HCT116 (cell line): ENCODE results near the gene TMSB10. TPM values are rescaled to one million over a fixed set of nuclear protein-coding genes. Genes with fewer than 3 reads are reported as not detected.
A peak's percentile ranks its signal among the peaks of the same experiment; 100 is the strongest.

ENCODE experiments used
- ATAC-seq: fragments of 200-7000 bp; cut with Tn5 transposase; 2 replicates; pipeline ENCODE4 v1.9.1; 2020; ENCODE audit warnings: mild to moderate bottlenecking, moderate library complexity
- BruUV-seq: library from RNA; stranded (reverse); fragments of 400-500 nt; replicated peaks from 2 replicates; lab custom pipeline; 2021; lab: Mats Ljungman, UMichigan
- CTCF ChIA-PET: fragments of 300-600 bp; sonication (Branson Sonifier 250); formaldehyde crosslinking; loops from one replicate; lab custom pipeline; 2021; ENCODE audit warnings: antibody characterized with exemption; lab: Charles Lee
- POLR2A ChIA-PET: fragments of 300-600, 350-600 bp; sonication (Branson Sonifier 250); formaldehyde crosslinking; loops from one replicate; lab custom pipeline; 2021; ENCODE audit warnings: antibody characterized with exemption; lab: Charles Lee
- RAD21 ChIA-PET, 2 experiments: fragments of 300-600 bp; sonication (Branson Sonifier 250); formaldehyde crosslinking; loops; one replicate each; lab custom pipeline; 2023; ENCODE audit warnings: low total read pairs in 2 of 2; ENCODE audit not compliant: uncharacterized antibody in 2 of 2, unreplicated experiment in 2 of 2, low non-redundant PET in 1 of 2; lab: Charles Lee
- DNase-seq: peaks from one replicate; pipeline ENCODE4 v3.0.0-alpha.2; 2010; ENCODE audit warnings: low read depth, low spot score
- H2AFZ ChIP-seq: fragments of 200-600 bp; shearing (Covaris generic), sonication (generic); 2 replicates; pipeline ENCODE4 v1.6.1; 2017; ENCODE audit warnings: low read depth, mixed run types, mixed read lengths, antibody characterized with exemption, low read length; ENCODE audit not compliant: poor library complexity, severe bottlenecking
- H3K27ac ChIP-seq: 2 replicates; pipeline ENCODE4 v1.5.1; 2012; ENCODE audit warnings: low read depth, low read length
- H3K27me3 ChIP-seq: fragments of 200-600 bp; sonication (generic); 2 replicates; pipeline ENCODE4 v1.6.1; 2016; ENCODE audit warnings: mixed run types, low read length, mixed read lengths; ENCODE audit not compliant: insufficient read depth
- H3K36me3 ChIP-seq, 2 experiments: fragments of 200-500 bp in 1 of 2; fragments of 200-600 bp in 1 of 2; sonication (Bioruptor generic) in 1 of 2; sonication (generic) in 1 of 2; 2 replicates each; pipeline versions ENCODE4 v1.5.1 to v1.6.1; 2014 to 2016; ENCODE audit warnings: low read length in 2 of 2, inconsistent platforms in 1 of 2, mixed read lengths in 1 of 2, mixed run types in 1 of 2; ENCODE audit not compliant: insufficient read depth in 2 of 2, control insufficient read depth in 1 of 2
- H3K4me1 ChIP-seq, 2 experiments: fragments of 200-600 bp in 1 of 2; sonication (generic) in 1 of 2; 2 replicates each; pipeline versions ENCODE4 v1.5.1 to v1.6.1; 2012 to 2017; ENCODE audit warnings: low read length in 2 of 2, inconsistent platforms in 1 of 2, mild to moderate bottlenecking in 1 of 2, mixed read lengths in 1 of 2, mixed run types in 1 of 2, moderate library complexity in 1 of 2; ENCODE audit not compliant: insufficient read depth in 2 of 2, control insufficient read depth in 1 of 2
- H3K4me2 ChIP-seq: fragments of 200-600 bp; sonication (generic); 2 replicates; pipeline ENCODE4 v1.6.1; 2017; ENCODE audit warnings: mixed run types, low read length, mixed read lengths
- H3K4me3 ChIP-seq, 2 experiments: fragments of 200-600 bp in 1 of 2; sonication (generic) in 1 of 2; replicated peaks in 1 of 2; 2 replicates each; pipeline ENCODE4 v1.5.1; 2011 to 2016; ENCODE audit warnings: low read length in 2 of 2, control low read depth in 1 of 2, low read depth in 1 of 2, mild to moderate bottlenecking in 1 of 2, mixed read lengths in 1 of 2, mixed run types in 1 of 2
- H3K79me2 ChIP-seq: fragments of 200-600 bp; sonication (generic); 2 replicates; pipeline ENCODE4 v1.6.1; 2017; ENCODE audit warnings: mild to moderate bottlenecking, mixed run types, low read length, moderate library complexity, mixed read lengths; ENCODE audit not compliant: insufficient read depth
- H3K9ac ChIP-seq: fragments of 200-600 bp; sonication (generic); 2 replicates; pipeline ENCODE4 v1.6.1; 2016; ENCODE audit warnings: low read length, mixed read lengths
- H3K9me2 ChIP-seq: fragments of 200-600 bp; sonication (generic), shearing (Covaris generic); 2 replicates; pipeline ENCODE4 v1.6.1; 2017; ENCODE audit warnings: mixed run types, mild to moderate bottlenecking, moderate library complexity; ENCODE audit not compliant: insufficient read depth
- H3K9me3 ChIP-seq, 2 experiments: fragments of 200-500 bp in 1 of 2; fragments of 200-600 bp in 1 of 2; sonication (Bioruptor generic) in 1 of 2; sonication (generic) in 1 of 2; 2 replicates each; pipeline ENCODE4 v1.6.1; 2014 to 2017; ENCODE audit warnings: low read length in 2 of 2, mixed read lengths in 2 of 2, inconsistent platforms in 1 of 2, low read depth in 1 of 2, mild to moderate bottlenecking in 1 of 2, mixed run types in 1 of 2, moderate library complexity in 1 of 2; ENCODE audit not compliant: control insufficient read depth in 1 of 2, insufficient read depth in 1 of 2
- H4K20me1 ChIP-seq: fragments of 200-600 bp; sonication (generic), shearing (Covaris generic); 2 replicates; pipeline ENCODE4 v1.6.1; 2017; ENCODE audit warnings: mixed run types, mild to moderate bottlenecking, moderate library complexity; ENCODE audit not compliant: insufficient read depth
- CEBPB ChIP-seq: IDR thresholded peaks from 2 replicates; pipeline ENCODE4 v1.6.1; 2012; ENCODE audit warnings: low read depth
- POLR2A ChIP-seq: IDR thresholded peaks from 2 replicates; pipeline ENCODE4 v1.7.0; 2011; ENCODE audit warnings: borderline replicate concordance; ENCODE audit not compliant: insufficient read depth, insufficient read length; ENCODE audit errors: extremely low read depth
- POLR2AphosphoS5 ChIP-seq: IDR thresholded peaks from 2 replicates; pipeline ENCODE4 v1.6.1; 2011; ENCODE audit warnings: mild to moderate bottlenecking, low read depth, low read length, moderate library complexity
- TCF7L2 ChIP-seq: IDR thresholded peaks from 2 replicates; pipeline ENCODE4 v1.7.0; 2011; ENCODE audit warnings: borderline replicate concordance, inconsistent platforms; ENCODE audit not compliant: insufficient read depth, insufficient read length; ENCODE audit errors: extremely low read depth
- YY1 ChIP-seq: IDR thresholded peaks from 2 replicates; pipeline ENCODE4 v1.6.1; 2011; ENCODE audit warnings: low read length, low read depth, moderate library complexity, mild to moderate bottlenecking; ENCODE audit not compliant: insufficient replicate concordance; ENCODE audit errors: extremely low read depth
- ZBTB33 ChIP-seq: IDR thresholded peaks from 2 replicates; pipeline ENCODE4 v1.6.1; 2011; ENCODE audit warnings: mild to moderate bottlenecking, low read length, moderate library complexity; ENCODE audit not compliant: insufficient replicate concordance; ENCODE audit errors: extremely low read depth
- intact Hi-C: fragments of 100-400 bp; cut with micrococcal nuclease; formaldehyde crosslinking; loops from 2 replicates; pipeline ENCODE4 v1.10.0; 2022
- total RNA-seq: library from RNA; stranded (reverse); gene quantifications from one replicate; pipeline ENCODE4 v1.2.1, GENCODE V29; 2021; ENCODE audit not compliant: unreplicated experiment

TMSB10 gene
- total RNA-seq, 1 experiment from 2014 or later, result 2,677 TPM

- DNase-seq (peak; percentile 83), ATAC-seq (peak; percentile 65)
- ChIA-PET POLR2A (interaction anchor here (0.6 to 5.8 kb wide), 15 partner anchors 9 to 402 kb away, joined by 3 to 163 read pairs (median 4); no protein-coding TSS in a partner anchor), RAD21 (interaction anchor here (0.6 to 1.1 kb wide), 5 partner anchors 13 to 25 kb away, joined by 3 to 5 read pairs (median 4); no protein-coding TSS in a partner anchor), CTCF (interaction anchor here (0.6 to 3.8 kb wide), 3 partner anchors 14 to 25 kb away, joined by 3 to 21 read pairs (median 4); no protein-coding TSS in a partner anchor)
- TF ChIP-seq YY1 (peak; percentile 44), ZBTB33 (peak; percentile 59), POLR2AphosphoS5 (peak; percentile 95), TCF7L2 (peak; percentile 40), POLR2A (peak; percentile 89), CEBPB (no peak)
- Histone ChIP-seq H3K9me2 (no peaks in the 10 kb centered on the region), H3K9ac (peak overlapping the region; percentile 95), H3K79me2 (peaks cover 15% of the 10 kb centered on the region), H3K4me1 (peaks cover 16 to 33% of the 10 kb centered on the region in 2 experiments), H3K36me3 (peaks cover 3 to 9% of the 10 kb centered on the region in 2 experiments; a peak in 3 of 4 replicates), H2AFZ (no peak overlapping the region), H3K4me3 (peak overlapping the region; percentile 94), H3K27ac (peak overlapping the region; percentile 96), H3K9me3 (no peaks in the 10 kb centered on the region; a peak in 1 of 4 replicates), H4K20me1 (no peaks in the 10 kb centered on the region), H3K4me2 (peak overlapping the region; percentile 93), H3K27me3 (no peaks in the 10 kb centered on the region)
- intact Hi-C loops, result loop anchor here (1.0 kb wide), 1 partner anchor 12 kb away; no protein-coding TSS in a partner anchor
- BruUV-seq, result no TSS peak
Observed at GRCh38 chr2:84906900-84907714, 1.7 kb downstream of the TMSB10 start.
